Esophagus muscularis mucosa (tissue), 4 donors: ENCODE results near the gene MIS12. TPM values are rescaled to one million over a fixed set of nuclear protein-coding genes. Genes with fewer than 3 reads are reported as not detected.

Source experiments
- DNase-seq: peaks from one replicate; pipeline ENCODE4 v3.0.0-alpha.2; 2017; ENCODE audit errors: extremely low spot score
- H3K27ac ChIP-seq, 4 donors: fragments of 200-600 bp; sonication (generic); replicated peaks in 1 of 4; 1 replicate in 3 of 4; 2 replicates in 1 of 4; pipeline ENCODE4 v1.5.1; 2016 to 2019; ENCODE audit warnings: mild to moderate bottlenecking in 1 of 4
- H3K27me3 ChIP-seq, 4 donors: fragments of 200-600 bp; sonication (generic); one replicate each; pipeline versions ENCODE4 v1.5.1 to v1.6.0; 2016 to 2019
- H3K36me3 ChIP-seq, 4 donors: fragments of 200-600 bp; sonication (generic); one replicate each; pipeline ENCODE4 v1.5.1; 2016 to 2019
- H3K4me1 ChIP-seq, 4 donors: fragments of 200-600 bp; sonication (generic); one replicate each; pipeline ENCODE4 v1.5.1; 2016 to 2019
- H3K4me3 ChIP-seq, 4 donors: fragments of 200-600 bp; sonication (generic); 1 replicate in 2 of 4; 2 replicates in 2 of 4; pipeline ENCODE4 v1.5.1; 2016 to 2019; ENCODE audit warnings: mild to moderate bottlenecking in 4 of 4, moderate library complexity in 1 of 4
- H3K9me3 ChIP-seq, 4 donors: fragments of 200-600 bp; sonication (generic); 1 replicate in 3 of 4; 2 replicates in 1 of 4; pipeline ENCODE4 v1.5.1; 2016 to 2019
- EP300 ChIP-seq: sonication (generic); formaldehyde crosslinking; IDR thresholded peaks from one replicate; pipeline ENCODE4 v1.6.1; 2017; ENCODE audit warnings: antibody characterized with exemption
- POLR2A ChIP-seq: fragments of 450-650 bp; IDR thresholded peaks from one replicate; pipeline ENCODE4 v1.6.1; 2017; ENCODE audit warnings: antibody characterized with exemption, moderate library complexity, mild to moderate bottlenecking, low read depth
- POLR2AphosphoS5 ChIP-seq, 2 donors: sonication (generic); formaldehyde crosslinking; IDR thresholded peaks; one replicate each; pipeline ENCODE4 v1.6.1; 2017; ENCODE audit warnings: antibody characterized with exemption in 2 of 2
- WGBS: methylation state at CpG from one replicate; pipeline ENCODE4 v1.1.5; 2018; 5-methylcytosine and 5-hydroxymethylcytosine counted together
- intact Hi-C: fragments of 100-400 bp; cut with DNase I; formaldehyde crosslinking; loops from one replicate; pipeline ENCODE4 v1.15.1; 2023
- total RNA-seq, 4 donors: library from RNA; depleted of rRNA; stranded (reverse); fragments of >200 nt; gene quantifications; one replicate each; pipeline versions ENCODE4 v1.1.0 to v1.2.1, GENCODE V29; 2016
- TF ChIP-seq, protein P1 (sequence below), 3 experiments: fragments of 200-600 bp in 2 of 3; fragments of 450-650 bp in 1 of 3; sonication (generic) in 2 of 3; IDR thresholded peaks; one replicate each; pipeline ENCODE4 v1.5.1; 2017 to 2019; ENCODE audit warnings: antibody characterized with exemption in 3 of 3, mild to moderate bottlenecking in 2 of 3, moderate library complexity in 1 of 3

The MIS12 gene
- total RNA-seq, 4 donors from 2014 or later: 8.8 to 18.9 (median 14.6) TPM

DNA sequence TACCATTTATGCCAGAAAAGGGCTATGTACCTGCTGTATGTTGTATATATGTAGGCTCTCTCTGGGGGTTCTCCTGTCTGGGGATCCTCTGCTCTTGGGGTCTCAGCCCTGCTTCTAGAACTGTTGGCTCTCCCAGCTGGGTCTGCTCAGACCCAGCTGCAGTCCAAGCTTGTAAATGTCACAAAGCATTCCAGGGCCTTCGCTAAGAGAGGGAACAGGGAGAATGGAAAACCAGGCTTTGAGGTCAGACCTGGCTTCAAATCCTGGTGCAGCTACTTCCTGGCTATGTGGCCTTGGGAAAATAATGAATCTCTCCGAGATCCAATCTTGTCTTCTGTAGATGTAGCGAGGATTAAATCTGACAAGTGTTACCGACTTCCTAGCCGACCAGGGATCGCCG is 54.0 kb downstream of the MIS12 start:
- WGBS: 83% methylated on average over 7 of the region's 7 CpGs
- no peak for DNase-seq
- no peaks in the 10 kb centered on the region for H3K9me3 ChIP-seq
- no peak overlapping the region for H3K4me3 ChIP-seq
- no peak overlapping the region for H3K27ac ChIP-seq
- peaks cover 0 to 78% (median 20%) of the 10 kb centered on the region in 4 donors for H3K36me3 ChIP-seq
- TF ChIP-seq POLR2A: no peak
- TF ChIP-seq, protein P1, sequence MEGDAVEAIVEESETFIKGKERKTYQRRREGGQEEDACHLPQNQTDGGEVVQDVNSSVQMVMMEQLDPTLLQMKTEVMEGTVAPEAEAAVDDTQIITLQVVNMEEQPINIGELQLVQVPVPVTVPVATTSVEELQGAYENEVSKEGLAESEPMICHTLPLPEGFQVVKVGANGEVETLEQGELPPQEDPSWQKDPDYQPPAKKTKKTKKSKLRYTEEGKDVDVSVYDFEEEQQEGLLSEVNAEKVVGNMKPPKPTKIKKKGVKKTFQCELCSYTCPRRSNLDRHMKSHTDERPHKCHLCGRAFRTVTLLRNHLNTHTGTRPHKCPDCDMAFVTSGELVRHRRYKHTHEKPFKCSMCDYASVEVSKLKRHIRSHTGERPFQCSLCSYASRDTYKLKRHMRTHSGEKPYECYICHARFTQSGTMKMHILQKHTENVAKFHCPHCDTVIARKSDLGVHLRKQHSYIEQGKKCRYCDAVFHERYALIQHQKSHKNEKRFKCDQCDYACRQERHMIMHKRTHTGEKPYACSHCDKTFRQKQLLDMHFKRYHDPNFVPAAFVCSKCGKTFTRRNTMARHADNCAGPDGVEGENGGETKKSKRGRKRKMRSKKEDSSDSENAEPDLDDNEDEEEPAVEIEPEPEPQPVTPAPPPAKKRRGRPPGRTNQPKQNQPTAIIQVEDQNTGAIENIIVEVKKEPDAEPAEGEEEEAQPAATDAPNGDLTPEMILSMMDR (IDR thresholded peaks at IDR 0.05): no peak
- TF ChIP-seq POLR2AphosphoS5 (IDR thresholded peaks at IDR 0.05): no peak
- no peak for TF ChIP-seq EP300
- H3K27me3 ChIP-seq: no peaks in the 10 kb centered on the region
- H3K4me1 ChIP-seq: no peaks in the 10 kb centered on the region
- intact Hi-C loops: no loop called here

Other genes with a start within 250 kb of the MIS12 start
- gene RABEP1, start 204.3 kb upstream of the MIS12 start, total RNA-seq: 10 to 100 TPM; 39.5 to 49.7 (median 43.1) TPM
- gene NUP88, start 66.9 kb upstream of the MIS12 start, total RNA-seq: 10 to 100 TPM; 50.7 to 67.6 (median 61.2) TPM
- gene RPAIN, start 66.4 kb upstream of the MIS12 start, total RNA-seq: 10 to 100 TPM; 25.7 to 37.0 (median 32.0) TPM
- gene C1QBP, start 47.4 kb upstream of the MIS12 start, total RNA-seq: 100 to 1,000 TPM in 1 of 4 donors, 10 to 100 TPM in 3; 92.9 to 124 (median 95.5) TPM
- gene DHX33, start 17.6 kb upstream of the MIS12 start, total RNA-seq: 10 to 100 TPM in 1 of 4 donors, 1 to 10 TPM in 3; 9.1 to 10.9 (median 9.7) TPM
- gene DERL2, start 388 bp upstream of the MIS12 start, total RNA-seq: 10 to 100 TPM; 17.4 to 32.4 (median 23.3) TPM
- gene NLRP1, start 97.9 kb downstream of the MIS12 start, total RNA-seq: 10 to 100 TPM; 15.4 to 19.5 (median 18.0) TPM